H9 (cell line): ENCODE data around the gene KIF5A. TPM values are rescaled to one million over a fixed set of nuclear protein-coding genes. Genes with fewer than 3 reads are reported as not detected.

ENCODE experiments used
- DNase-seq: peaks from one replicate; pipeline ENCODE4 v3.0.0-alpha.2; 2017
- H2AFZ ChIP-seq: one replicate; pipeline ENCODE4 v1.6.1; 2013; ENCODE audit warnings: mild to moderate bottlenecking, low read length, control low read depth, moderate library complexity
- H2AK5ac ChIP-seq: 2 replicates; pipeline ENCODE4 v1.6.1; 2013; ENCODE audit warnings: low read length, control low read depth, mixed read lengths; ENCODE audit not compliant: insufficient read length
- H2BK120ac ChIP-seq: one replicate; pipeline ENCODE4 v1.6.1; 2013; ENCODE audit warnings: low read depth, mild to moderate bottlenecking, low read length, control low read depth, inconsistent platforms; ENCODE audit not compliant: poor library complexity, severe bottlenecking
- H2BK12ac ChIP-seq: 2 replicates; pipeline ENCODE4 v1.6.1; 2013; ENCODE audit warnings: low read length, control low read depth, mixed read lengths, low read depth; ENCODE audit not compliant: insufficient read length
- H2BK15ac ChIP-seq: 2 replicates; pipeline ENCODE4 v1.6.1; 2013; ENCODE audit warnings: low read depth, low read length, control low read depth
- H2BK20ac ChIP-seq: one replicate; pipeline ENCODE4 v1.6.1; 2013; ENCODE audit warnings: low read depth, mild to moderate bottlenecking, low read length, control low read depth, inconsistent platforms; ENCODE audit not compliant: poor library complexity, severe bottlenecking
- H2BK5ac ChIP-seq: 2 replicates; pipeline ENCODE4 v1.6.1; 2013; ENCODE audit warnings: low read length, control low read depth, mixed read lengths; ENCODE audit not compliant: insufficient read length
- H3K14ac ChIP-seq: 2 replicates; pipeline ENCODE4 v1.6.1; 2013; ENCODE audit warnings: low read length, control low read depth; ENCODE audit not compliant: insufficient read depth
- H3K18ac ChIP-seq: 2 replicates; pipeline ENCODE4 v1.6.1; 2013; ENCODE audit warnings: low read depth, mild to moderate bottlenecking, mixed read lengths, low read length, control low read depth; ENCODE audit not compliant: insufficient read length
- H3K23ac ChIP-seq: 2 replicates; pipeline ENCODE4 v1.6.1; 2013; ENCODE audit warnings: low read length, control low read depth, mixed read lengths, low read depth; ENCODE audit not compliant: insufficient read length
- H3K23me2 ChIP-seq: 2 replicates; pipeline ENCODE4 v1.6.1; 2013; ENCODE audit warnings: low read depth, mild to moderate bottlenecking, mixed read lengths, low read length, control low read depth; ENCODE audit not compliant: insufficient read length, poor library complexity, severe bottlenecking
- H3K27ac ChIP-seq: 2 replicates; pipeline ENCODE4 v1.5.1; 2013; ENCODE audit warnings: low read length, control low read depth, mixed read lengths, low read depth; ENCODE audit not compliant: insufficient read length
- H3K27me3 ChIP-seq: 2 replicates; pipeline ENCODE4 v1.6.1; 2013; ENCODE audit warnings: low read length, control low read depth, inconsistent platforms; ENCODE audit not compliant: insufficient read depth
- H3K4ac ChIP-seq: 2 replicates; pipeline ENCODE4 v1.6.1; 2013; ENCODE audit warnings: low read depth, mild to moderate bottlenecking, control low read depth, inconsistent platforms, low read length, moderate library complexity
- H3K4me1 ChIP-seq: 2 replicates; pipeline ENCODE4 v1.6.1; 2013; ENCODE audit warnings: low read length, control low read depth, inconsistent platforms; ENCODE audit not compliant: insufficient read depth
- H3K4me2 ChIP-seq: 2 replicates; pipeline ENCODE4 v1.6.1; 2013; ENCODE audit warnings: low read length, control low read depth, mixed read lengths; ENCODE audit not compliant: insufficient read length, insufficient read depth
- H3K56ac ChIP-seq: 2 replicates; pipeline ENCODE4 v1.6.1; 2013; ENCODE audit warnings: low read depth, mild to moderate bottlenecking, mixed read lengths, low read length, control low read depth; ENCODE audit not compliant: insufficient read length
- H3K79me1 ChIP-seq: 2 replicates; pipeline ENCODE4 v1.6.1; 2013; ENCODE audit warnings: low read depth, mild to moderate bottlenecking, moderate library complexity, low read length, control low read depth, inconsistent platforms; ENCODE audit not compliant: insufficient read depth, poor library complexity, severe bottlenecking
- H3K79me2 ChIP-seq: 2 replicates; pipeline ENCODE4 v1.6.1; 2013; ENCODE audit warnings: low read length, control low read depth, inconsistent platforms; ENCODE audit not compliant: insufficient read depth
- H3K9ac ChIP-seq: 2 replicates; pipeline ENCODE4 v1.6.1; 2013; ENCODE audit warnings: low read length, control low read depth, mixed read lengths; ENCODE audit not compliant: insufficient read length; ENCODE audit errors: extremely low read depth
- H3K9me3 ChIP-seq: one replicate; pipeline ENCODE4 v1.6.1; 2013; ENCODE audit warnings: low read depth, low read length, inconsistent platforms; ENCODE audit not compliant: control insufficient read depth
- H3T11ph ChIP-seq: one replicate; pipeline ENCODE4 v1.6.1; 2013; ENCODE audit warnings: mild to moderate bottlenecking, low read length, control low read depth, inconsistent platforms
- H4K20me1 ChIP-seq: one replicate; pipeline ENCODE4 v1.6.1; 2013; ENCODE audit not compliant: control insufficient read depth, insufficient read length, insufficient read depth
- H4K5ac ChIP-seq: 2 replicates; pipeline ENCODE4 v1.6.1; 2013; ENCODE audit warnings: low read depth, mild to moderate bottlenecking, mixed read lengths, low read length, control low read depth; ENCODE audit not compliant: insufficient read length
- H4K8ac ChIP-seq: replicated peaks from 2 replicates; pipeline ENCODE4 v1.6.1; 2013; ENCODE audit warnings: low read length, control low read depth, mixed read lengths, low read depth; ENCODE audit not compliant: insufficient read length
- H4K91ac ChIP-seq: 2 replicates; pipeline ENCODE4 v1.6.1; 2013; ENCODE audit warnings: low read depth, mild to moderate bottlenecking, moderate library complexity, mixed read lengths, low read length, control low read depth; ENCODE audit not compliant: insufficient read length
- H3K27ac Mint-ChIP-seq, 3 experiments: 2 replicates in 2 of 3; 3 replicates in 1 of 3; pipeline ENCODE4 v1.8.0; 2020 to 2021; ENCODE audit warnings: mixed read lengths in 3 of 3, mild to moderate bottlenecking in 1 of 3, moderate library complexity in 1 of 3
- H3K27me3 Mint-ChIP-seq: 2 replicates; pipeline ENCODE4 v1.8.0; 2021; ENCODE audit warnings: low read depth, mild to moderate bottlenecking, moderate library complexity, mixed read lengths
- H3K36me3 Mint-ChIP-seq, 3 experiments: 2 replicates in 2 of 3; 3 replicates in 1 of 3; pipeline ENCODE4 v1.8.0; 2020 to 2021; ENCODE audit warnings: low read depth in 3 of 3, mixed read lengths in 3 of 3; ENCODE audit not compliant: insufficient read depth in 1 of 3
- H3K4me1 Mint-ChIP-seq, 2 experiments: 2 replicates each; pipeline ENCODE4 v1.8.0; 2020; ENCODE audit warnings: mixed read lengths in 2 of 2
- H3K4me3 Mint-ChIP-seq, 2 experiments: 2 replicates in 1 of 2; 3 replicates in 1 of 2; pipeline ENCODE4 v1.8.0; 2020 to 2021; ENCODE audit warnings: mild to moderate bottlenecking in 2 of 2, mixed read lengths in 2 of 2, moderate library complexity in 1 of 2
- H3K9me3 Mint-ChIP-seq, 2 experiments: 2 replicates in 1 of 2; 3 replicates in 1 of 2; pipeline ENCODE4 v1.8.0; 2020; ENCODE audit warnings: mild to moderate bottlenecking in 2 of 2, mixed read lengths in 2 of 2, moderate library complexity in 1 of 2
- WGBS: extraction: QIAGEN DNeasy Blood & Tissue Kit; methylation state at CpG from one replicate; pipeline ENCODE4 v1.1.7; 2013; ENCODE audit warnings: missing lambda C conversion rate, low lambda C conversion rate, mixed read lengths; ENCODE audit not compliant: insufficient read length; ENCODE audit errors: extremely low coverage; 5-methylcytosine and 5-hydroxymethylcytosine counted together
- total RNA-seq: library from RNA; stranded (reverse); gene quantifications from 2 replicates; pipeline ENCODE4 v1.2.1, GENCODE V29; 2021
- TF ChIP-seq, protein P1 (sequence below): fragments of 200-600 bp; sonication (generic); conservative IDR thresholded peaks from 3 replicates; pipeline ENCODE4 v1.8.0; 2021; ENCODE audit warnings: antibody characterized with exemption, mild to moderate bottlenecking

The KIF5A gene
- total RNA-seq, 1 experiment from 2014 or later, result 18.5 TPM

DNA sequence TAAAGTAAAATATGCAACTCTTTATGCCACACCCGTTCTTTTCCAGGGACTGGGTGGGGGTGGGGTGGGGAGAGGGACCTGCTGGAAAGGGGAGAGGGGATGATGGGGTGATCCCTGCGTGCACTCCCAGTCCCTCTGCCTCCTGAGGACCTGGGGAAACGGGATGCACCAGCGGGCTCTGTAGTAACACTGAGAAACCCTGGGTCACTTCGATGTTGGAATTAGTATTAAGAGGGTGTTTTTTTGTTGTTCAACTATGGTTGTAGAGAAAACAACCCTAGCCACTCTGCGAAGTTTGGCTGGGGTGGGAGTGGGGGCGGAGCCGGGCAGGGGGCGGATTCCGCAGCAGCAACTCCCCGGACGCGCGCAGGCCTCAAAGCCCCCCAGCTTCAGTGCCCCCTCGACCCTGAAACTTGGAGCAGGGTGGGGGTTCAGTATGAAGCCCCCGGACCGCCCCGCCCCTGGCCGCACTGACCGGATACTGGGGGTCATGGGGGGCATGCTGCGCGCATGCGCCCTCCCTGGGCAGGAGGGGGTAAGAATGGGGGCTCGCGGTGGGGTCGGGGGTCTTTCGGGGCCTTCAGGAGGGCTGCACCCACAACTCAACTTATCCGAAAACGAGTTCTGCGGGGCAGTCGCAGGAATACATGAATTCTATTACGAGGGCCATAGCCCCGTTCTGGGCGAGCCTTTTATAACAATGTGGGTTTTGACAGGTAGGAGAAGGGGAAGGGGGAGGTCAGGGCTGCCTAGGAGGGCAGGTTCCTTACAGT lies 60.1 kb downstream of the KIF5A start:
- Mint-ChIP-seq H3K27ac (no peak overlapping the region), H3K4me3 (peak overlapping the region; percentile 76 to 92), H3K4me1 (peaks cover 37 to 41% of the 10 kb centered on the region in 2 experiments), H3K36me3 (peaks cover 11 to 27% (median 26%) of the 10 kb centered on the region in 3 experiments), H3K9me3 (no peaks in the 10 kb centered on the region; a peak in 1 of 5 replicates), H3K27me3 (peaks cover 15% of the 10 kb centered on the region)
- no peak overlapping the region for H3K9ac ChIP-seq
- no peak overlapping the region for H2BK15ac ChIP-seq
- no peak overlapping the region for H2AK5ac ChIP-seq
- no peak overlapping the region for H3K23ac ChIP-seq
- DNase-seq, result no peak
- no peak overlapping the region for H3K4ac ChIP-seq
- no peak overlapping the region for H2BK120ac ChIP-seq
- no peak overlapping the region for H3T11ph ChIP-seq
- peak overlapping the region; percentile 89 for H3K4me2 ChIP-seq
- no peak overlapping the region for H2AFZ ChIP-seq
- no peaks in the 10 kb centered on the region for H3K79me1 ChIP-seq
- H3K9me3 ChIP-seq, result no peaks in the 10 kb centered on the region
- H4K20me1 ChIP-seq, result no peaks in the 10 kb centered on the region
- H3K27me3 ChIP-seq, result peaks cover 2% of the 10 kb centered on the region; the same call in 1 of the 2 replicates
- H3K18ac ChIP-seq, result no peak overlapping the region
- TF ChIP-seq, protein P1, sequence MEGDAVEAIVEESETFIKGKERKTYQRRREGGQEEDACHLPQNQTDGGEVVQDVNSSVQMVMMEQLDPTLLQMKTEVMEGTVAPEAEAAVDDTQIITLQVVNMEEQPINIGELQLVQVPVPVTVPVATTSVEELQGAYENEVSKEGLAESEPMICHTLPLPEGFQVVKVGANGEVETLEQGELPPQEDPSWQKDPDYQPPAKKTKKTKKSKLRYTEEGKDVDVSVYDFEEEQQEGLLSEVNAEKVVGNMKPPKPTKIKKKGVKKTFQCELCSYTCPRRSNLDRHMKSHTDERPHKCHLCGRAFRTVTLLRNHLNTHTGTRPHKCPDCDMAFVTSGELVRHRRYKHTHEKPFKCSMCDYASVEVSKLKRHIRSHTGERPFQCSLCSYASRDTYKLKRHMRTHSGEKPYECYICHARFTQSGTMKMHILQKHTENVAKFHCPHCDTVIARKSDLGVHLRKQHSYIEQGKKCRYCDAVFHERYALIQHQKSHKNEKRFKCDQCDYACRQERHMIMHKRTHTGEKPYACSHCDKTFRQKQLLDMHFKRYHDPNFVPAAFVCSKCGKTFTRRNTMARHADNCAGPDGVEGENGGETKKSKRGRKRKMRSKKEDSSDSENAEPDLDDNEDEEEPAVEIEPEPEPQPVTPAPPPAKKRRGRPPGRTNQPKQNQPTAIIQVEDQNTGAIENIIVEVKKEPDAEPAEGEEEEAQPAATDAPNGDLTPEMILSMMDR, result no peak
- no peak overlapping the region for H4K5ac ChIP-seq
- H4K91ac ChIP-seq, result no peak overlapping the region
- WGBS, result no CpG with 5 or more reads among the region's 34 CpGs
- H3K23me2 ChIP-seq, result peaks cover 27% of the 10 kb centered on the region
- H3K14ac ChIP-seq, result no peak overlapping the region
- no peak overlapping the region for H3K27ac ChIP-seq
- no peak overlapping the region for H2BK12ac ChIP-seq
- H3K79me2 ChIP-seq, result no peaks in the 10 kb centered on the region
- no peak overlapping the region for H3K56ac ChIP-seq
- no peak overlapping the region for H2BK20ac ChIP-seq
- no peaks in the 10 kb centered on the region; the same call in 1 of the 2 replicates for H3K4me1 ChIP-seq
- no peak overlapping the region for H2BK5ac ChIP-seq
- H4K8ac ChIP-seq, result no peak overlapping the region
